Lower leg skin (tissue), 3 donors: ENCODE measurements around the gene SLK.

Source experiments
- CTCF ChIP-seq, 3 donors: fragments of 450-650 bp; IDR thresholded peaks; one replicate each; pipeline ENCODE4 v1.5.1; 2016; ENCODE audit warnings: antibody characterized with exemption in 3 of 3, mild to moderate bottlenecking in 3 of 3, moderate library complexity in 2 of 3
- POLR2A ChIP-seq, 2 donors: fragments of 450-650 bp; IDR thresholded peaks; one replicate each; pipeline ENCODE4 v1.6.1; 2016 to 2017; ENCODE audit warnings: antibody characterized with exemption in 2 of 2, mild to moderate bottlenecking in 1 of 2, moderate library complexity in 1 of 2

DNA sequence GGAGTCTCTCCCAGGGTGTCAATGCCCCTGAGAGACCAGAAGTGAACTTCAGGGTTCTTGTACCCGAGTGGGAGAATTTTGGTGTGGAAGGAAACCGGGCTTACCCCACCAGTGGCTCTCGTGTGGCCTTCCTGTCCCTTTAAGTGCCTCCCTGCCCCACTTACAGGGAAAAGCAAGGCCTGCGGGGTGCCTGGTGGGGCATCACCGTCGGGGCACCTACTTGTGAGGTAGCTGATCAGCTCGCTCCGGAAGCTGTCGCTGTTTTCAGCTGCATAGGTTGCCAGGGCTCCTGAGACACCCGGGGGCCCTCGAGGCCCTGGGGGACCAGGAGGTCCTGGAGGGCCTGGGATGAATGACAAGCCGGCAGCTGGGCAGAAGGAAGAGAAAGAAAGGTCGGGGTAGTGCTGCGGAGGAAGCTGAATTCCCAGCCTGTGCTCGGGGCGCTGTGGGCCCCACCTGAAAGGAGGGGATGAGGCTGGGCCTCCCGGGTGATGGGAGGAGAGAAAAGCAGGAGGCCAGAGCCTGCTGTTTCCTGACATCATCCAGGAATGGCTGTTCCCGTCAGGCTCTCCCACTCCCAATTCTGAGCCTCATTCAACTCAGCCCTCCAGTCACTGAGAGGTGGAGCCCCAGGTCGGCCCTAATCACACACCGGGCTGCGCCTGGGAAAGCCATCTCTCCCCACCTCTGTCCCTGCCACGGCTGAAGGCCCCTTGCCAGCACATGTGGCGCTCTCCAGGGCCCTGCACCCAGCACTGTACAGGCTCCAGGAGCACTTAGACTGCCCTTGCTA, 67.7 kb downstream of the SLK start:
- TF ChIP-seq CTCF (IDR thresholded peaks at IDR 0.05) = no peak
- TF ChIP-seq POLR2A (IDR thresholded peaks at IDR 0.05) = no peak
